ENCODE data around the gene PRKCH. TPM values are rescaled to one million over a fixed set of nuclear protein-coding genes. Genes with fewer than 3 reads are reported as not detected.

Gene PRKCH
- total and polyA plus RNA-seq, 2 of the 13 experiments (the other 11 are each of a cell fraction or from before 2014, with no cell fraction given): 0.48 to 1.3 TPM

DNA sequence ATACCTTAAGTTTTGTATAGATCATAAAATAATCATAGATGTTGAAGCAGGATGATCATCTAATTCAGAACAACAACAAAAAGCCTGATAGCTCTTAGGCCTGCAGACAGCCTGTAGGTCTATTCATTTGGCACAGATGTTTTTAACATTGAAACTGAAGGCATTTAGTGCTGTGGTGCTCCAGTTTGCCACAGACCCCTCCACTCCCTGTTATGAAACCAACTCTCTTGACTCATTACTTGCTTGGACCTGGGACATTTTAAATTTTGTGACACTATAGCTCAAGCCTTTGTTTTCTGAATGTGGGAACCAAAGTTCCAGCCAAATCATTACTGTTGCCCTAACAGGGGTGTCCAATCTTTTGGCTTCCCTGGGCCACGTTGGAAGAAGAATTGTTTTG is 9.1 kb downstream of the PRKCH start:
- no peak overlapping the region for H2AFZ ChIP-seq (ENCODE audit: low read length)
- no peaks in the 10 kb centered on the region; a peak in 1 of 5 replicates for H3K27me3 ChIP-seq (ENCODE audit: control insufficient read depth in 1 of 2, insufficient read depth in 2 of 2, low read length in 2 of 2)
- ATAC-seq (no peak), FAIRE-seq (no peak), DNase-seq (ENCODE audit: low spot score) (no peak)
- in situ Hi-C loops (cut with HindIII; ENCODE audit: extremely low pct_ligation_motif_present, low pct_unique_long_range_greater_than_20kb): no loop called here
- no peaks in the 10 kb centered on the region for H3K79me2 ChIP-seq (ENCODE audit: insufficient read depth, low read length)
- ChIA-PET CTCF (ENCODE audit: low intra/inter-chr PET ratio, low total read pairs) (no interaction called here), POLR2A (no interaction called here)
- no peaks in the 10 kb centered on the region for H3K36me3 ChIP-seq (replicated peaks in 1 of 2; ENCODE audit: control insufficient read depth in 1 of 2, insufficient read depth in 2 of 2, low read length in 2 of 2)
- no peak for TF ChIP-seq SMYD3 (CRISPR knock-in tag; IDR thresholded peaks at IDR 0.05)
- H3K4me3 ChIP-seq (replicated peaks in 1 of 3; ENCODE audit: insufficient read depth in 1 of 3, low read depth in 2 of 3, low read length in 3 of 3): no peak overlapping the region
- no peaks in the 10 kb centered on the region for H4K20me1 ChIP-seq (ENCODE audit: insufficient read depth, low read length)
- H3K4me2 ChIP-seq (ENCODE audit: low read depth, low read length): no peak overlapping the region
- H3K9ac ChIP-seq (ENCODE audit: insufficient read depth, low read depth, low read length): no peak overlapping the region
- intact Hi-C loops (cut with micrococcal nuclease; ENCODE audit: unreplicated experiment): no loop called here
- peaks cover 11% of the 10 kb centered on the region for H3K4me1 ChIP-seq (ENCODE audit: insufficient read depth, low read length)
- no TSS peak for BruUV-seq (replicated peaks)
- 12% methylated on average over 1 of the region's 1 CpG for WGBS (ENCODE audit: low lambda C conversion rate)
- H3K9me3 ChIP-seq (ENCODE audit: low read length): no peaks in the 10 kb centered on the region
- H3K27ac ChIP-seq (ENCODE audit: extremely low read length, insufficient read depth, low read length): no peak overlapping the region

- Histone ChIP-seq H3K79me2 (ENCODE audit: insufficient read depth, low read length) (no peaks in the 10 kb centered on the region), H3K4me3 (replicated peaks in 1 of 3; ENCODE audit: insufficient read depth in 1 of 3, low read depth in 2 of 3, low read length in 3 of 3) (no peak overlapping the region), H3K4me1 (ENCODE audit: insufficient read depth, low read length) (peaks cover 11% of the 10 kb centered on the region), H3K9me3 (ENCODE audit: low read length) (no peaks in the 10 kb centered on the region), H3K27ac (ENCODE audit: extremely low read length, insufficient read depth, low read length) (no peak overlapping the region), H3K9ac (ENCODE audit: insufficient read depth, low read depth, low read length) (no peak overlapping the region), H4K20me1 (ENCODE audit: insufficient read depth, low read length) (no peaks in the 10 kb centered on the region), H2AFZ (ENCODE audit: low read length) (no peak overlapping the region), H3K27me3 (ENCODE audit: control insufficient read depth in 1 of 2, insufficient read depth in 2 of 2, low read length in 2 of 2) (no peaks in the 10 kb centered on the region; a peak in 1 of 5 replicates), H3K4me2 (ENCODE audit: low read depth, low read length) (no peak overlapping the region), H3K36me3 (replicated peaks in 1 of 2; ENCODE audit: control insufficient read depth in 1 of 2, insufficient read depth in 2 of 2, low read length in 2 of 2) (no peaks in the 10 kb centered on the region)
- ATAC-seq (no peak), FAIRE-seq (no peak), DNase-seq (ENCODE audit: low spot score) (no peak)
- BruUV-seq (replicated peaks): no TSS peak
- WGBS (ENCODE audit: low lambda C conversion rate): 90% methylated on average over 4 of the region's 4 CpGs
- ChIA-PET POLR2A (no interaction called here), CTCF (ENCODE audit: low intra/inter-chr PET ratio, low total read pairs) (no interaction called here)
- in situ Hi-C loops (cut with HindIII; ENCODE audit: extremely low pct_ligation_motif_present, low pct_unique_long_range_greater_than_20kb) (no loop called here), intact Hi-C loops (cut with micrococcal nuclease; ENCODE audit: unreplicated experiment) (no loop called here)
- TF ChIP-seq NR2F2 (IDR thresholded peaks at IDR 0.05; ENCODE audit: borderline replicate concordance, low read depth) (no peak), IKZF5 (CRISPR knock-in tag; IDR thresholded peaks at IDR 0.05) (no peak), ZNF337 (CRISPR knock-in tag; IDR thresholded peaks at IDR 0.05; ENCODE audit: borderline replicate concordance, low read depth) (no peak), ZFP1 (CRISPR knock-in tag; IDR thresholded peaks at IDR 0.05) (no peak), ZNF441 (CRISPR knock-in tag; IDR thresholded peaks at IDR 0.05; ENCODE audit: borderline replicate concordance) (no peak), ZNF550 (CRISPR knock-in tag; IDR thresholded peaks at IDR 0.05; ENCODE audit: borderline replicate concordance) (no peak), ZBTB4 (CRISPR knock-in tag; IDR thresholded peaks at IDR 0.05; ENCODE audit: borderline replicate concordance) (no peak), ZNF235 (CRISPR knock-in tag; IDR thresholded peaks at IDR 0.05; ENCODE audit: borderline replicate concordance) (no peak), FOXO4 (CRISPR knock-in tag; conservative IDR thresholded peaks at IDR 0.05) (no peak), MBD4 (IDR thresholded peaks at IDR 0.05; ENCODE audit: borderline replicate concordance, low read length) (no peak), ZNF326 (CRISPR knock-in tag; IDR thresholded peaks at IDR 0.05; ENCODE audit: borderline replicate concordance) (no peak)
These were observed 10.7 kb downstream of the PRKCH start for GRCh38 chr14:61331992-61332657.
